Right ventricle myocardium inferior (tissue), 1 donor: Measurements from ENCODE around the gene UPF3A. TPM values are rescaled to one million over a fixed set of nuclear protein-coding genes. Genes with fewer than 3 reads are reported as not detected.

Source experiments
- microRNA-seq: library from miRNA; unstranded; fragments of <30 nt; microRNA quantifications from one replicate; pipeline ENCODE4 v1.2.0, GENCODE V29; 2020
- total RNA-seq: library from RNA; stranded (reverse); fragmentation: NEBNext Ultra II Directional; extraction: Animal tissue kit (Norgen Biotek cat#: 25700); gene quantifications from one replicate; pipeline ENCODE4 v1.2.1, GENCODE V29; 2021
- donor health status: DM: no; HTN: yes; CAD: no; lungs with severe emphysema.

The UPF3A gene
- total RNA-seq, 1 donor from 2014 or later: 19.3 TPM

Small RNAs within 50 kb of the gene (microRNA-seq; reads per million reads assigned to microRNA genes)
- gene MIR4502 (not detected), gene MIR548AR (not detected)

Other genes starting within 250 kb of the UPF3A start
- 12.7 TPM for gene RASA3, start 149.0 kb upstream of the UPF3A start, total RNA-seq
- not detected for gene CFAP97D2, start 102.3 kb upstream of the UPF3A start, total RNA-seq
- gene CDC16, start 46.7 kb upstream of the UPF3A start, total RNA-seq: 36.7 TPM
- gene CHAMP1, start 32.9 kb downstream of the UPF3A start, total RNA-seq: 7.7 TPM